Measurements from ENCODE around the gene LILRB3. TPM values are rescaled to one million over a fixed set of nuclear protein-coding genes. Genes with fewer than 3 reads are reported as not detected.
"Not testable (repeated sequence)": the region's sequence is repeated elsewhere in the genome, so short reads cannot be mapped to it uniquely, and the experiment has no call there.

LILRB3 gene
- total RNA-seq, 1 donor from 2014 or later: not detected

GRCh38 chr19:54209058-54209810 is 13.6 kb downstream of the LILRB3 start:
- DNase-seq (ENCODE audit: low read depth): no peak
- no peak for TF ChIP-seq CTCF (conservative IDR thresholded peaks at IDR 0.05; ENCODE audit: low read depth, low read length)
- H3K4me3 ChIP-seq (ENCODE audit: low read depth, low read length): no peak overlapping the region

GRCh38 chr19:54208784-54209057 is 14.1 kb downstream of the LILRB3 start:
- no peak for TF ChIP-seq CTCF (conservative IDR thresholded peaks at IDR 0.05; ENCODE audit: low read depth, low read length)
- no peak for DNase-seq (ENCODE audit: low read depth)
- H3K4me3 ChIP-seq (ENCODE audit: low read depth, low read length): no peak overlapping the region

GRCh38 chr19:54207983-54208783 is 14.6 kb downstream of the LILRB3 start:
- no peak for DNase-seq (ENCODE audit: low read depth)
- H3K4me3 ChIP-seq (ENCODE audit: low read depth, low read length): no peak overlapping the region
- no peak for TF ChIP-seq CTCF (conservative IDR thresholded peaks at IDR 0.05; ENCODE audit: low read depth, low read length)

- H3K4me3 ChIP-seq (ENCODE audit: low read depth, low read length): no peak overlapping the region
- no peak for DNase-seq (ENCODE audit: low read depth)
- TF ChIP-seq CTCF (conservative IDR thresholded peaks at IDR 0.05; ENCODE audit: low read depth, low read length): no peak
These were observed 15.2 kb downstream of the LILRB3 start for GRCh38 chr19:54207676-54207982.

GRCh38 chr19:54207193-54207592 is 15.6 kb downstream of the LILRB3 start:
- H3K4me3 ChIP-seq (ENCODE audit: low read depth, low read length); DNase-seq (ENCODE audit: low read depth): not testable (repeated sequence)

GRCh38 chr19:54206831-54207177 is 16.0 kb downstream of the LILRB3 start:
- TF ChIP-seq CTCF (conservative IDR thresholded peaks at IDR 0.05; ENCODE audit: low read depth, low read length): no peak
- no peak overlapping the region for H3K4me3 ChIP-seq (ENCODE audit: low read depth, low read length)
- DNase-seq (ENCODE audit: low read depth): no peak

- no peak for DNase-seq (ENCODE audit: low read depth)
- no peak for TF ChIP-seq CTCF (conservative IDR thresholded peaks at IDR 0.05; ENCODE audit: low read depth, low read length)
- H3K4me3 ChIP-seq (ENCODE audit: low read depth, low read length): no peak overlapping the region
These were observed 16.6 kb downstream of the LILRB3 start for GRCh38 chr19:54206030-54206830.
